ENCODE measurements around the gene LRRC49. TPM values are rescaled to one million over a fixed set of nuclear protein-coding genes. Genes with fewer than 3 reads are reported as not detected.
A peak's percentile ranks its signal among the peaks of the same experiment; 100 is the strongest.

Gene LRRC49
- total RNA-seq, 1 donor from 2014 or later, result 8.9 TPM

DNA sequence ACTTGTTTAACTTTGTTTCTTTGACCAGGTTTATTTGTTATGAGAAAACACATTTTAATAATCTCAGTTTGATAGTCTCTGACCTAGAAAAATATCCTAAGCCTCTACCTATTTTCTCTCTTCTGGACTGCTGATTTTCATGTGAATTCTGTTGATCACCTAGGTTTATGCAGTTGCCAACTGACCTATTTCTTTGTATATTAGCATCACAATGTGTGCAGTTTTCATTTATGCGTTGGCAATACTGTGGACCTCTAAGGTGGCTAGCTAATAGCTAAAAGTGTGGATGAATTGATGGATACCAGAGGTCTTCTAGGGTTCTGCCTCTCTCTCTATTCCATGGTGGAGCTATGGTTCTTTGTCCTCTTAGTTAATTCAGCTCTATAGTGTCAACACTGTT, 72.1 kb downstream of the LRRC49 start:
- peaks cover 21% of the 10 kb centered on the region for H3K9me3 Mint-ChIP-seq (ENCODE audit: unreplicated experiment)
- H3K27me3 Mint-ChIP-seq (ENCODE audit: unreplicated experiment), result no peaks in the 10 kb centered on the region
- no peak for DNase-seq (ENCODE audit: extremely low spot score, unreplicated experiment)
- H3K4me1 Mint-ChIP-seq (ENCODE audit: unreplicated experiment), result no peaks in the 10 kb centered on the region
- H3K4me3 Mint-ChIP-seq (ENCODE audit: unreplicated experiment), result no peak overlapping the region
- TF ChIP-seq, protein P1, sequence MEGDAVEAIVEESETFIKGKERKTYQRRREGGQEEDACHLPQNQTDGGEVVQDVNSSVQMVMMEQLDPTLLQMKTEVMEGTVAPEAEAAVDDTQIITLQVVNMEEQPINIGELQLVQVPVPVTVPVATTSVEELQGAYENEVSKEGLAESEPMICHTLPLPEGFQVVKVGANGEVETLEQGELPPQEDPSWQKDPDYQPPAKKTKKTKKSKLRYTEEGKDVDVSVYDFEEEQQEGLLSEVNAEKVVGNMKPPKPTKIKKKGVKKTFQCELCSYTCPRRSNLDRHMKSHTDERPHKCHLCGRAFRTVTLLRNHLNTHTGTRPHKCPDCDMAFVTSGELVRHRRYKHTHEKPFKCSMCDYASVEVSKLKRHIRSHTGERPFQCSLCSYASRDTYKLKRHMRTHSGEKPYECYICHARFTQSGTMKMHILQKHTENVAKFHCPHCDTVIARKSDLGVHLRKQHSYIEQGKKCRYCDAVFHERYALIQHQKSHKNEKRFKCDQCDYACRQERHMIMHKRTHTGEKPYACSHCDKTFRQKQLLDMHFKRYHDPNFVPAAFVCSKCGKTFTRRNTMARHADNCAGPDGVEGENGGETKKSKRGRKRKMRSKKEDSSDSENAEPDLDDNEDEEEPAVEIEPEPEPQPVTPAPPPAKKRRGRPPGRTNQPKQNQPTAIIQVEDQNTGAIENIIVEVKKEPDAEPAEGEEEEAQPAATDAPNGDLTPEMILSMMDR (IDR thresholded peaks at IDR 0.05), result no peak
- H3K36me3 Mint-ChIP-seq (ENCODE audit: unreplicated experiment), result peaks cover 11% of the 10 kb centered on the region
- no peak overlapping the region for H3K27ac Mint-ChIP-seq (ENCODE audit: unreplicated experiment)

DNA sequence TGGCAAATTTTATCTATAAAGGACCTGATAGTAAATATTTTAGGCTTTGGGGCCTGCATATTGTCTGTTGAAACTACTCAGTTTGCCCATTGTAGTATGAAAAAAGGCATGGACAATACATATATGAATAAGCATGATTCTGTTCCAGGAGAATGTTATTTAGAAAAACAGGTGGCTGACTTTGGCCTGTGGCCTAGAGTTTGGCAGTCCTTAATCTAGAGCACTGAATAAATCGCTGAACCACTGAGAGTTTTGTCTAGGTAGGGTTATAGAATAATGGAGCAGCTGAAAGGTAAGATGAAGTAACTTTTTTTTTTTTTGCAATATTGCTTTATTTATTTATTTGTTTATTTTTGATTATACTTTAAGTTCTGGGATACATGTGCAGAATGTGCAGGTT, 75.0 kb downstream of the LRRC49 start:
- no peak for DNase-seq (ENCODE audit: extremely low spot score, unreplicated experiment)
- no peak overlapping the region for H3K4me3 Mint-ChIP-seq (ENCODE audit: unreplicated experiment)
- H3K4me1 Mint-ChIP-seq (ENCODE audit: unreplicated experiment), result no peaks in the 10 kb centered on the region
- H3K9me3 Mint-ChIP-seq (ENCODE audit: unreplicated experiment), result no peaks in the 10 kb centered on the region
- H3K36me3 Mint-ChIP-seq (ENCODE audit: unreplicated experiment), result peaks cover 5% of the 10 kb centered on the region
- no peaks in the 10 kb centered on the region for H3K27me3 Mint-ChIP-seq (ENCODE audit: unreplicated experiment)
- H3K27ac Mint-ChIP-seq (ENCODE audit: unreplicated experiment), result no peak overlapping the region
- TF ChIP-seq, protein P1 (IDR thresholded peaks at IDR 0.05), result no peak

DNA sequence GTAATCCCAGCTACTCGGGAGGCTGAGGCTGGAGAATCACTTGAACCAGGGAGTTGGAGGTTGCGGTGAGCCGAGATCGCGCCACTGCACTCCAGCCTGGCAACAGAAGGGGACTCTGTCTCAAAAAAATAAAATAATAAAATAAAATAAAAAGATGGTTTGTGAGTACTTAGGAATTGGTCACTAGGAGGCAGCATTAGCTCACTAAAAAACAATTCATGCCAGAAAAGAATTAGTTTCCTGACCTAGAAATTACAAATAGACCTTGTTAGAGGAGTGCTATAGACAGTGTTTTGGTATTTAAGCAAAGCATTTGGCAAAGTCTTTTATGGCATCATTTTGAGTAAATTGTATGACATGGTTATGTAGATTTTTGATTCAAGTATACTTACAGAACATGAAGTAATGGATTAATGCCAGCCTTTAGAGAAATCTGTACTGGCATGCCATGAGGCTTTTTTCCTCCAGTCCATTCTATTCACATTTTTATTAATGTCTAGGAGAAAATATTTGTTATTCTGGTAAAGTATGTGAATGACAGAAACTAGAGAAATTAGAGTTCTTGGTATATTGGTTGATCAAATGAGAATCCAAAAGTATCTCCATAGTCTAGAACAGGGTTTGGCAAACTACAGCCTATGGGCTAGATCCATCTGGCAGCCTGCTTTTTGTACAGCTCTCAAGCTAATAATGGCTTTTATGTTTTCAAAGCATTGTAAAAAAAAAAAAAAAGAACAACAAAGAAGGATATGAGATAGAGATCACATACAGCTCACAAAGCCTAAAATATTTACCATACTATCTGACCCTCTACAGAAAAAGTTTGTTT, 81.6 kb downstream of the LRRC49 start:
- H3K4me1 Mint-ChIP-seq (ENCODE audit: unreplicated experiment), result peaks cover 12% of the 10 kb centered on the region
- no peaks in the 10 kb centered on the region for H3K27me3 Mint-ChIP-seq (ENCODE audit: unreplicated experiment)
- no peak overlapping the region for H3K4me3 Mint-ChIP-seq (ENCODE audit: unreplicated experiment)
- H3K36me3 Mint-ChIP-seq (ENCODE audit: unreplicated experiment), result no peaks in the 10 kb centered on the region
- no peak overlapping the region for H3K27ac Mint-ChIP-seq (ENCODE audit: unreplicated experiment)
- no peaks in the 10 kb centered on the region for H3K9me3 Mint-ChIP-seq (ENCODE audit: unreplicated experiment)
- no peak for DNase-seq (ENCODE audit: extremely low spot score, unreplicated experiment)
- TF ChIP-seq, protein P1 (IDR thresholded peaks at IDR 0.05), result peak; percentile 61

DNA sequence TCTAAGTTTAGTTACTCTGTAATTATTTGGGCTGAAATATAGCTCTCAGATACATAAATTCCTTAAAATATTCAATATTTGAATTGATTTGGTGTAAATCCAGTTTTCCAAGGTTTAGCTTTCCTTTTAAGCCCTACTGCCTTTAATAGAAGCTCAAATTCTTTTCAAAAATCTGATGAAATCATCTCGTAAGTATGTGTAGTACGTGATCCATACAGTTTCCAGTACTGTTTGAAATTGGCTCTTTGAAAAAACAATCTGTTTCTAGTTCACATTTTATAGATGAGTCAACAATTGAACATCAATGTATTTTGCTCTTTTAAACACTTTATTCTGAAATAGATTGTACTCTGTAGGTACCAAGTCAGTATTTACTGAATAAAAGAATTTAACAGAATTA, 84.2 kb downstream of the LRRC49 start:
- Mint-ChIP-seq H3K4me1 (ENCODE audit: unreplicated experiment) (peaks cover 12% of the 10 kb centered on the region), H3K4me3 (ENCODE audit: unreplicated experiment) (peak overlapping the region; percentile 10), H3K36me3 (ENCODE audit: unreplicated experiment) (peaks cover 4% of the 10 kb centered on the region), H3K27me3 (ENCODE audit: unreplicated experiment) (no peaks in the 10 kb centered on the region), H3K27ac (ENCODE audit: unreplicated experiment) (peak overlapping the region; percentile 85), H3K9me3 (ENCODE audit: unreplicated experiment) (no peaks in the 10 kb centered on the region)
- no peak for DNase-seq (ENCODE audit: extremely low spot score, unreplicated experiment)
- TF ChIP-seq, protein P1 (IDR thresholded peaks at IDR 0.05), result no peak

DNA sequence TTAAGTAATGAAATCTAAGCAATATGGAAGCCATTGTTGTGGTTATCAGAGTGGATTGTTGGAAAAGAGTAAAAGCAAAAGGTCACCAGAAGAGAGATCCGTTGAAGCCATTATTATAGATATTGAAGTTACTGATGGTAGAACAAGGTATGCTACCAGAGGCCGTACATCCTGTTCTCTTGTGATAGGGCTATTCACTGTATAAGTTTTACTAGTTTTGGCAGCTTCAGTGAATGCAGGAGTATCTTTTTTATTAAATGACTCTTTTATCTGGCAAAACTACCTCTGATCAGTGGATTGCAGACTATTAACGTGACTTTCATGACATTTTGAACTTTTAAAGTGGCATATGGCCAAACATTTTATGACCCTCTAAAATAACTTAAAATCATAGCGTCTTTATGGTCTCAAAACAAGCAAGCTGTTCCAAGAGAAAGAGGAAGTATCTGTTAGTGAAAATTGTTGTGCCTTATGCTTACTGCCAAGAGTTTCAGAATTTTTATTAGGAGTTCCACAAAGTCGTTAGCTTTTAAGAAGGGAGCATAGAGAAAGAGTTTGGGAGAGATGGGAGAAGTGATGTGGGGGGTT, 102.9 kb downstream of the LRRC49 start:
- no peak overlapping the region for H3K4me3 Mint-ChIP-seq (ENCODE audit: unreplicated experiment)
- no peaks in the 10 kb centered on the region for H3K4me1 Mint-ChIP-seq (ENCODE audit: unreplicated experiment)
- H3K36me3 Mint-ChIP-seq (ENCODE audit: unreplicated experiment), result peaks cover 28% of the 10 kb centered on the region
- H3K9me3 Mint-ChIP-seq (ENCODE audit: unreplicated experiment), result peaks cover 20% of the 10 kb centered on the region
- H3K27me3 Mint-ChIP-seq (ENCODE audit: unreplicated experiment), result no peaks in the 10 kb centered on the region
- DNase-seq (ENCODE audit: extremely low spot score, unreplicated experiment), result no peak
- no peak overlapping the region for H3K27ac Mint-ChIP-seq (ENCODE audit: unreplicated experiment)
- TF ChIP-seq, protein P1 (IDR thresholded peaks at IDR 0.05), result no peak
